ENCODE measurements around the gene CPVL.

- TF ChIP-seq POLR2A (IDR thresholded peaks at IDR 0.05) (no peak), CTCF (IDR thresholded peaks at IDR 0.05) (peak; percentile 68 to 91 (median 85))
These were observed 40.3 kb downstream of the CPVL start for GRCh38 chr7:29105752-29106668.

All from heart left ventricle (tissue), 13 donors.